ENCODE measurements around the gene GNA14.

The GNA14 gene

DNA sequence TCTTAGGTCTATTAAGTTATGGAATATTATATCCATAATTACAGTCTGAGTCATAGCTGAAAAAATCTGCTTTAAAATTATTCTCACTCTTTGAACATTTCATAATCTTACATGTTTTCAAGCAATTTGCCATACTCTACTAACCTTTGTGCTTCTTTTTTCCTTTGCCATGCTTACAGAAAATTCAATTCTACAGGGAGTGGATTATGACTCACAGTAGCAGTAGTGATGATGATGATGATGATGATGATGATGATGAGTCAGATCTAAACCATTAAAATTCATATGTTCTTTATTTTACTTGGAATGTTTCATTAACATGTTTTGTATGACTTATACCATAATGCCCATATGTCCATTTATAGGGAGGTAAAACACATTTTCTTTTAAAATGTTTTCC lies 263.7 kb downstream of the GNA14 start:
- DNase-seq = no peak

DNA sequence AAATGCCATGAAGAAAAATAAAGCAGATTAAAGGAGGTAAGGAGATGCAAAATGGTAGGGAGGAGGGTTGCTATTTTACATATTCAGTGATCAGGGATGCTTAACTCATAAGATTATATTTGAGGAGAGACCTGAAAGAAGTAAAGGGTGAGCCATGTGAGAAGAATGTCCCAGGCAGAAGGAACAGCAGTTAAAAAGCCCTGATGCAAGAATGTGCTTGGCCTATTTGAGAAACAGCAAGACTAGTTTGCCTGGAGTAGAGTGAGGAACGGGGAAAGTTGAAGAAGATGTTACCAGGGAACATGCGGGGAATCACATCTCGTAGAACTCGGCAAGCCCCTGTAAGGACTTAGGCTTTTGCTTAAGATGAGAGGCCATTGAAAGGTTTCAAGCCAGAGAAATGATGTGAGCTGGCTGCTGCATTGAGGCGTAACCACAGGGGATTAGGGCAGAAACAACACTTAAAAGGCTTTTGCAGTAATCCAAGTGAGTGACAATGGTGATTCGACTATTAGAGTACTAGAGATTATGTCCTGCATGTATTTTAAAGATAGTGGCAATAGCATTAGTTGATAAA lies 272.1 kb downstream of the GNA14 start:
- DNase-seq = peak; percentile 72

DNA sequence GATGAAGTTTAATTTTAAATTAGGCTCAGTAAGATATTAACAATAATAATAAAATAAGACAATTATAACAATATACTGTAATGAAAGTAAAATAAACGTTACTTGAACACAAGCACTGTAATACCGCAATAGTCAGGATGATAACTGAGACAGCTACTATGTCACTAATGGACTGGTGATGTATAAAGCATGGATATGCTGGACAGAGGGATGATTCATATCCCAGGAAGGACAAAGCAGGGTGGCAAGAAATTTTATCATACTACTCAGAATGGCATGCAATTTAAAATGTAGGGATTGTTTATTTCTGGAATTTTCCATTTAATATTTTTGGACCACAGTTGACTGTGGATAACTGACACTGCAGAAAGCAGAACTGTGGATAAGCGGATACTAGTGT lies 273.9 kb downstream of the GNA14 start:
- no peak for DNase-seq
